SK-N-SH (cell line): ENCODE data around the gene NTHL1. TPM values are rescaled to one million over a fixed set of nuclear protein-coding genes. Genes with fewer than 3 reads are reported as not detected.

ENCODE experiments used
- CTCF ChIA-PET: fragments of 300-600, 350-600 bp; formaldehyde crosslinking; extraction: SDS; loops from one replicate; lab custom pipeline; 2021; lab: Yijun Ruan, JAX
- POLR2A ChIA-PET: fragments of 350-600 bp; sonication (Branson Sonifier 250); formaldehyde crosslinking; extraction: SDS; loops from one replicate; lab custom pipeline; 2020; ENCODE audit warnings: antibody characterized with exemption, inconsistent platforms; lab: Yijun Ruan, JAX
- DNase-seq: peaks from one replicate; pipeline ENCODE4 v3.0.0; 2012
- H2AFZ ChIP-seq: fragments of 200-600 bp; sonication (generic); 2 replicates; pipeline ENCODE4 v1.8.1; 2016; ENCODE audit warnings: antibody characterized with exemption, mild to moderate bottlenecking, low read depth
- H3F3A ChIP-seq: fragments of 200-600 bp; sonication (generic); replicated peaks from 2 replicates; pipeline ENCODE3; 2016; ENCODE audit warnings: antibody characterized with exemption, mild to moderate bottlenecking; ENCODE audit not compliant: insufficient read depth
- H3K27ac ChIP-seq, 2 experiments: fragments of 200-500 bp in 1 of 2; fragments of 200-600 bp in 1 of 2; sonication (Bioruptor generic) in 1 of 2; sonication (generic), shearing (Covaris generic) in 1 of 2; 2 replicates each; pipeline versions ENCODE4 v1.5.1 to v1.6.1; 2014 to 2016; ENCODE audit warnings: low read depth in 2 of 2, inconsistent platforms in 1 of 2, low read length in 1 of 2, mild to moderate bottlenecking in 1 of 2, mixed read lengths in 1 of 2
- H3K27me3 ChIP-seq: fragments of 200-600 bp; sonication (generic), shearing (Covaris generic); 2 replicates; pipeline ENCODE4 v1.6.1; 2016; ENCODE audit warnings: mixed run types; ENCODE audit not compliant: insufficient read depth
- H3K36me3 ChIP-seq, 2 experiments: fragments of 200-500 bp in 1 of 2; fragments of 200-600 bp in 1 of 2; sonication (Bioruptor generic) in 1 of 2; sonication (generic) in 1 of 2; replicated peaks in 1 of 2; 2 replicates each; pipeline versions ENCODE3 to v1.5.1; 2014 to 2016; ENCODE audit warnings: low read length in 1 of 2, mild to moderate bottlenecking in 1 of 2; ENCODE audit not compliant: insufficient read depth in 2 of 2, control insufficient read depth in 1 of 2
- H3K4me1 ChIP-seq, 2 experiments: fragments of 200-500 bp in 1 of 2; fragments of 200-600 bp in 1 of 2; sonication (Bioruptor generic) in 1 of 2; sonication (generic), shearing (Covaris generic) in 1 of 2; 2 replicates each; pipeline versions ENCODE4 v1.5.1 to v1.6.1; 2014 to 2016; ENCODE audit warnings: low read depth in 1 of 2, low read length in 1 of 2, mixed run types in 1 of 2; ENCODE audit not compliant: insufficient read depth in 2 of 2, control insufficient read depth in 1 of 2
- H3K4me2 ChIP-seq: fragments of 200-600 bp; sonication (generic), shearing (Covaris generic); 2 replicates; pipeline ENCODE4 v1.6.1; 2017; ENCODE audit warnings: mixed run types
- H3K4me3 ChIP-seq, 2 experiments: fragments of 200-500 bp in 1 of 2; fragments of 200-600 bp in 1 of 2; sonication (Bioruptor generic) in 1 of 2; sonication (generic), shearing (Covaris generic) in 1 of 2; 2 replicates each; pipeline versions ENCODE4 v1.5.1 to v1.8.1; 2014 to 2016; ENCODE audit warnings: low read depth in 2 of 2, inconsistent platforms in 1 of 2, low read length in 1 of 2, mild to moderate bottlenecking in 1 of 2, mixed read lengths in 1 of 2, moderate library complexity in 1 of 2
- H3K79me2 ChIP-seq: fragments of 200-600 bp; sonication (generic); 2 replicates; pipeline ENCODE4 v1.8.1; 2017; ENCODE audit warnings: mild to moderate bottlenecking; ENCODE audit not compliant: insufficient read depth
- H3K9ac ChIP-seq: fragments of 200-600 bp; sonication (generic); 2 replicates; pipeline ENCODE4 v1.6.1; 2017; ENCODE audit warnings: mixed run types
- H3K9me2 ChIP-seq: fragments of 200-600 bp; sonication (generic); 2 replicates; pipeline ENCODE4 v1.6.1; 2017; ENCODE audit warnings: mixed run types
- H3K9me3 ChIP-seq: fragments of 200-600 bp; sonication (generic); 2 replicates; pipeline ENCODE4 v1.6.1; 2017; ENCODE audit warnings: mixed run types, mild to moderate bottlenecking, moderate library complexity
- H4K20me1 ChIP-seq: fragments of 200-600 bp; sonication (generic); 2 replicates; pipeline ENCODE4 v1.6.1; 2017; ENCODE audit warnings: mild to moderate bottlenecking, mixed run types; ENCODE audit not compliant: insufficient read depth
- CHD2 ChIP-seq: fragments of 150-350 bp; IDR thresholded peaks from 2 replicates; pipeline ENCODE4 v1.6.1; 2018; ENCODE audit warnings: low read length; ENCODE audit not compliant: partially characterized antibody
- ELF1 ChIP-seq: IDR thresholded peaks from 2 replicates; pipeline ENCODE4 v1.4.0; 2012
- FOSL2 ChIP-seq: IDR thresholded peaks from 2 replicates; pipeline ENCODE4 v1.4.0; 2012; ENCODE audit warnings: low read depth, mild to moderate bottlenecking, moderate library complexity, borderline replicate concordance
- GATA2 ChIP-seq: sonication (generic); formaldehyde crosslinking; IDR thresholded peaks from 2 replicates; pipeline ENCODE4 v1.5.0; 2020; ENCODE audit warnings: mild to moderate bottlenecking, missing genetic modification reagents
- MXI1 ChIP-seq: IDR thresholded peaks from 2 replicates; pipeline ENCODE4 v1.6.1; 2012; ENCODE audit warnings: mild to moderate bottlenecking, low read depth, low read length, improper control_type of control experiment
- PBX3 ChIP-seq: IDR thresholded peaks from 2 replicates; pipeline ENCODE4; 2012
- RCOR1 ChIP-seq: fragments of 150-350 bp; IDR thresholded peaks from 2 replicates; pipeline ENCODE4 v1.6.1; 2017; ENCODE audit warnings: antibody characterized with exemption, low read length
- RFX5 ChIP-seq: IDR thresholded peaks from 2 replicates; pipeline ENCODE4 v1.6.1; 2012; ENCODE audit warnings: mild to moderate bottlenecking, improper control_type of control experiment, low read length
- SIN3A ChIP-seq: IDR thresholded peaks from 2 replicates; pipeline ENCODE4 v1.6.1; 2012; ENCODE audit warnings: low read depth, mild to moderate bottlenecking, low read length, moderate library complexity, borderline replicate concordance
- TAF1 ChIP-seq: IDR thresholded peaks from 2 replicates; pipeline ENCODE4 v1.6.1; 2012; ENCODE audit warnings: low read depth, mild to moderate bottlenecking, low read length, moderate library complexity, borderline replicate concordance
- TCF12 ChIP-seq: IDR thresholded peaks from 2 replicates; pipeline ENCODE4 v1.4.0; 2012
- USF1 ChIP-seq: IDR thresholded peaks from 2 replicates; pipeline ENCODE4 v1.4.0; 2012; ENCODE audit warnings: low read depth, borderline replicate concordance
- USF2 ChIP-seq: fragments of 150-350 bp; IDR thresholded peaks from 2 replicates; pipeline ENCODE4 v1.6.1; 2017; ENCODE audit warnings: antibody characterized with exemption, low read length, low read depth, borderline replicate concordance
- YY1 ChIP-seq: IDR thresholded peaks from 2 replicates; pipeline ENCODE4 v1.4.0; 2012; ENCODE audit warnings: low read depth, mild to moderate bottlenecking
- WGBS: methylation state at CpG from one replicate; pipeline ENCODE4 v1.1.6; 2017; ENCODE audit warnings: low lambda C conversion rate; 5-methylcytosine and 5-hydroxymethylcytosine counted together
- polyA plus RNA-seq, 3 experiments: library from polyadenylated mRNA; depleted of rRNA; stranded (reverse); fragments of >200 nt; gene quantifications; 2 replicates each; pipeline ENCODE4 v1.2.3, GENCODE V29; 2012

Gene NTHL1
- polyA plus RNA-seq, 1 of the 3 experiments (the other 2 are of a cell fraction): 77.3 TPM

DNA sequence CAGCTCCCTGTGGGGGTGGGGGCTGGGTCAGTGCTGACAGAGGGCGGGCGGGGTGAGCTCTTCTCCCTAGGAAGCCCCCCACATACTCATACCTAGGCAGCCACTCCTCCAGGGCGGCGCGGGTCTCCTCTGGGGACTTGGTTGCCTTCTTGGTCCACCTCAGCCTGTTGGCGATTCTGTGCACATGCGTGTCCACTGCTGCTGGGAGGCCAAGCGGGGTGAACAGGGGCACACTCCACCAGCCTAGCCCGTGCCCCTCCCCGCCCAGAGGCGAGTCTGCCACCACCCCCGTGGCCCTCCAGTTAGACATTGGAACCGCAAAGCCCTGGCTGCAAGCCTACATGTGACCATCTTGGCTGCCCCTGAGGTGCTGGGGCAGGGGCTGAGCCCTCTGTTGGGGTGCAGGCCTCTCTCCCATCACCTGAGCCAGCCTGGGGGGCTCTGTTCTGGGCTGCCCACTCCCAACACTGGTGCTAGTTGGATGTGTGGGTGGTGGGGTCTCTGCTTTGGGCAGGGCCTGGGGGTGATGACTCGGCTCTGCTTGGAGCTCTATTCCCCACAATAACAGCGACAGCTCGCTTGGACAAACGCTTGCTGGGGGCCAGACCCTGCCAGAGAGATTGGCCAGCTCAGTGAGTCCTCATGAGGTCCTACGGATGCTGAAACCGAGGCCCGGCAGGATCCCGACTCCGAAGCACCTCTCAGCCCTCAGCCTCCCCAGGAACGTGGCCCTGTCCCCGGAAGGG, 7.4 kb downstream of the NTHL1 start:
- Histone ChIP-seq H3K4me1 (peaks cover 13 to 61% of the 10 kb centered on the region in 2 experiments; a peak in 3 of 4 replicates), H3K9ac (no peak overlapping the region), H4K20me1 (no peaks in the 10 kb centered on the region), H2AFZ (no peak overlapping the region), H3K9me3 (no peaks in the 10 kb centered on the region), H3K79me2 (peaks cover 5% of the 10 kb centered on the region; the same call in 1 of the 2 replicates), H3K4me2 (no peak overlapping the region), H3K4me3 (no peak overlapping the region), H3K27me3 (no peaks in the 10 kb centered on the region), H3K9me2 (no peaks in the 10 kb centered on the region), H3F3A (peaks cover 3% of the 10 kb centered on the region), H3K27ac (peak overlapping the region in 1 of 2 experiments; percentile 88; a peak in 2 of 4 replicates), H3K36me3 (peaks cover 0 to 16% of the 10 kb centered on the region in 2 experiments)
- ChIA-PET CTCF (interaction anchor here (0.6 to 2.0 kb wide), 10 partner anchors 10 to 113 kb away, joined by 3 to 11 read pairs (median 4); partner anchors contain the start of gene NHERF2), POLR2A (interaction anchor here (0.9 to 2.1 kb wide), 4 partner anchors 8 to 114 kb away, joined by 3 to 10 read pairs (median 5); partner anchors contain the start of genes NTHL1, RPS2 and TSC2)
- TF ChIP-seq YY1 (no peak), TCF12 (no peak), USF2 (no peak), RFX5 (no peak), RCOR1 (no peak), TAF1 (no peak), SIN3A (no peak), ELF1 (no peak), FOSL2 (no peak), USF1 (no peak)
- 76% methylated on average over 8 of the region's 24 CpGs for WGBS
- DNase-seq: no peak

DNA sequence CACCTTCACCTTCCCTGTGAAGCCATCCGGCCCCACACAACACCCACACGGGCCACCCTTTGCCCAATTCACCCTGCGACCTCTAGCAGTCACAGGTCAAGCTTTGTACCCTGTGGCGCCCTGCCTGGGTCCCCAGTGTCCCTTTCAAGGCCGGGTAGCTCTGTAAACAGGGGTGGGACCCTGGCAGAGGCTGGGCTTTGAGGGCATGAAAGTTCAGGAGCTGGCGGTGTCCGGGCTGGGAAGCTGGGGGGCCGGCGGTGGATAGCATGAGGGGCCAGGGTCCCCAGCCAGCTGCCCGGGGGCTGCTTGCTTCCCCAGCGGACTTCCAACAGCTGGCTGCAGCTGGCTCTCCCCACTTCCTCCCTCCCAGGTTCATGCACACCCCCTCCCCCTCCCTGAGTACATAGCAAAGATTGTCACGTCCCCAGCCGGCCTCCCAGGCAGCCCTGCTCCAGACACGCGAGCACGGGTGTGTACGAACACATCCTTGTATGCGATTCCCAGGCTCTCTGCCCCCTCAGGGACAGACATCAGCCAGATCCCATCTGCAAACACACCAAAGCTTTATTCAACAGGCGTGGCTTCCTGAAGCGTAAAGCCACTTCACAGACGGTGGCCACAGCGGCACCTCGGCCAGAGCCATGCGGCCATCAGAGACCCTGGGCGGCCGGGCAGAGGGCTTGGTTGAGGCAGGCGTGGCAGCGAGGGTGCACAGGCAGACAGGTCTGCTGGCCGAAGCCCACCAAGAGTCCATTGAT, 8.2 kb downstream of the NTHL1 start:
- Histone ChIP-seq H3K4me3 (no peak overlapping the region), H3K4me1 (peaks cover 20 to 68% of the 10 kb centered on the region in 2 experiments; a peak in 3 of 4 replicates), H3K27me3 (no peaks in the 10 kb centered on the region), H3K79me2 (peaks cover 12% of the 10 kb centered on the region; the same call in 1 of the 2 replicates), H2AFZ (no peak overlapping the region), H3K9me2 (no peaks in the 10 kb centered on the region), H3K4me2 (no peak overlapping the region), H3K9me3 (no peaks in the 10 kb centered on the region), H3K9ac (no peak overlapping the region), H3F3A (peaks cover 3% of the 10 kb centered on the region), H4K20me1 (no peaks in the 10 kb centered on the region), H3K27ac (peak overlapping the region in 1 of 2 experiments; percentile 88; a peak in 2 of 4 replicates), H3K36me3 (peaks cover 0 to 15% of the 10 kb centered on the region in 2 experiments)
- ChIA-PET POLR2A (interaction anchor here (0.9 to 2.1 kb wide), 2 partner anchors 8 to 75 kb away, joined by 4 to 10 read pairs; partner anchors contain the start of genes NTHL1, RPS2 and TSC2), CTCF (interaction anchor here (0.6 to 2.0 kb wide), 7 partner anchors 10 to 114 kb away, joined by 3 to 11 read pairs (median 5); partner anchors contain the start of gene NHERF2)
- peak; percentile 62 for TF ChIP-seq CHD2
- TF ChIP-seq RFX5: no peak
- TF ChIP-seq GATA2 (CRISPR knock-in tag): peak; percentile 11; the same call in 1 of the 2 replicates
- peak; percentile 72; the same call in 1 of the 2 replicates for TF ChIP-seq MXI1
- no peak for TF ChIP-seq PBX3
- WGBS: 73% methylated on average over 14 of the region's 29 CpGs
- peak; percentile 83 for DNase-seq
